ENCODE data around the gene DDX10.

- TF ChIP-seq POLR2A (IDR thresholded peaks at IDR 0.05): no peak
- TF ChIP-seq CTCF (IDR thresholded peaks at IDR 0.05): no peak
These were observed 160.5 kb downstream of the DDX10 start for GRCh38 chr11:108825381-108825780.
